Stimulated activated CD4-positive, alpha-beta T cell treated with anti-CD3 and anti-CD28 coated beads, Interleukin-12 subunit alpha, Interleukin-12 subunit beta, amount 100 ng/mL, for 4 hours (primary cell): ENCODE results near the gene C1QTNF9B.

ENCODE experiments used
- DNase-seq: peaks from one replicate; pipeline ENCODE4 v3.0.0-alpha.2; 2020

C1QTNF9B gene

DNA sequence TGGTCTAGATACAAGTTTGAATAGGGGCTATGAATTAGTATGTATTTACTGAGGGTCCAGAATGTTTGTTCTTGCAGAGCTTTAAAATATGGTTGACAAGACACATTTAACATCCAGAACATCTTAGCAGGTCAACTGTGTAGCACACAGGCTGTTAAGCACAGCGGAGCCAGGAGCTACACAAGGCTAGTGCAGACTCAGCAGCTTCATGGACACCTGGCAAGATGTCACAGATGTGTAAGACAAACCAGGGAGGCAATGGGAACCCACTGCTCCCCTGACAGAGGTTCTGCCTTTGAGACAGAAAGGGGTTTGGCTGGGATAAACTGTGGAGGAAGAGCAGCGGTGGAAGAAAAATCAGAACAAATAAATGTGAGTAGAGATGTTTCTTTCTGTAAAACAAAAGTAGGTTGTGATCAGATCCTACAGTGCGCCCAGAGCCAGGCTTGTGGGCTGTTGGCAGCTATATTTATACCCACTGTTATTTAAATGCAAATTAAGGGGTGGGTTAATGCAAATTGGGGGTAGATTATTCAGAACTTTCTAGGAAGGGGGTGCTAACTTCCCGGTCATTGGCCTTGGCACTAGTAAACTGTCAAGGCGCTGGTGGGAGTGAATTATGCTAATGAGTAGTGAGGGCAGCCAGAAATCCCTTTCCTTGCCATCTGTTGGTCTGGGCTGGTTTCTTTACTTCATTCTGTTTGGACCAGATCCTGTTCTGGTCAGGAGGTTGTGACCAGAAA, 41.1 kb downstream of the C1QTNF9B start:
- no peak for DNase-seq

DNA sequence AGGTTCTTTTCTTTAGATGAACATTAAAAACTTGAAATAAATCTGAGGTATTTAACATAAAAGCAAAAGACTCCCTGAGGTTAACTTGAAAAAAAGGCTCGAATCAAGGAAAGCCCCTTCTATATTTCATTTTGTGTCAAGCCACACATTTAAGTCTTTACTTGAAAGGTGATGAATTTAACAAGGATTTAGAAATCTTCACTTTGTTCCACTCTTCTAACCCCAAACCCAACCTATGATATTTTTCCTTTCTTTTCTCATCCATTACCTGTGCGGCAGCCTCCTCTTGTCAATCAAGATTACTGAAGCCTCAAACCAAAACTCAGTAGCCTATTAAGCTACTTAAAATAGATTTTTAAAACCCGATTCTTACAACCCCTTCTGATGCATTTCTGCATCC, 41.9 kb downstream of the C1QTNF9B start:
- no peak for DNase-seq

GRCh38 chr13:23852351-23852750, 45.0 kb downstream of the C1QTNF9B start:
- DNase-seq = no peak

DNA sequence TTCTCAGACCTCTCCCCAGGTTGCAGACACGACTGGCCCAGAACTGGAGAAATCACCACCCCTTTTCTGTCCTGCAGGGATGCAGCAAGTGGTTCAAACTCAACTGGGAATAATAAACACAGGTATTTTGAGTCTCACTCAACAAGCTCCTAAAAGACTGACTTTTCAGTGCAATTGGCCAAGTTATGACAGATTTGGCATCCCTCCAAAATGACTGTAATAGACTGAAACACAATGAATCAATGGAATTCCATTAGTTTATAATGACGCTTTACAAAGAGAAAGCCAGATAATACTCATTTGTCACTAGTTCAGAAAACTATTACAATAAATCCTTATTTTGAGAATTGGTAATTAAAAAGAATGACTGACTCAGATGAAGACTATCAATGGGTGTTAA, 46.2 kb downstream of the C1QTNF9B start:
- DNase-seq = no peak

DNA sequence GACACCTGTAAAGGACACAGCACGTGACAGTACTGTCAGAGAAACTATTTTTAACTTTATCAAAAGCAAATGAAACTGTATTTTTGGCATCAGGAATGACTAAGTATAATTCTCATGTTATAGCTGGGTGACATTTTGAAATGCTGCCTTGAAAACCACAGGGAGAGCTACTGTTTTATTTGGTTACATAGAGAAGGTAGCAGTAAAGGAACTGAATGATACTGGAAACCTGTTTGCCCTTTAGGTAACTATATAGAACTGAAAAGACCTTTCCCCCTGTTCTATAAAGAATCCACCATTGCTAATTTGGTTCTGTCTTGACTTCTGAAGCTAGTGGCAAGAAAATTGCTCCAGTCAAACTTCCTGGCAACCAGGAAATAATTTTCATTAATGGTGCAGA, 47.2 kb downstream of the C1QTNF9B start:
- DNase-seq = no peak

DNA sequence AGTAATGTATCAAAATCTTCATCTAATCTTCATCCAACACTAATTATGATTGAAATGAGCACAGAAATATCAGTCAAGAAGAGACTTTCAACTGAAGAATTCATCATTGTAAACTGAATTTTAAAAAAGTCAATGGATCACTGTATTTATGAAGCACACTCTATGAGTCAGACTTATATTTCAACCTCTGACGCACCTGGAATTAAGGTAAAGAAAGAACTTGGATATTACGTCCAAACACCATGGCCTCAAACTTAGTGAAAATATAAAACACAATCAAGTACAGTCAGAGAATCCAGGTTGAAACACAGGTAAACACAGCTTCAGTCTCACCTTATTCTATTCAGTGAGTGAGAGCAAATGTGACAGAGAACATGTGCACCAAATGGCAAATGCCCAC, 47.6 kb downstream of the C1QTNF9B start:
- no peak for DNase-seq

GRCh38 chr13:23848646-23849141, 48.6 kb downstream of the C1QTNF9B start:
- DNase-seq = no peak

DNA sequence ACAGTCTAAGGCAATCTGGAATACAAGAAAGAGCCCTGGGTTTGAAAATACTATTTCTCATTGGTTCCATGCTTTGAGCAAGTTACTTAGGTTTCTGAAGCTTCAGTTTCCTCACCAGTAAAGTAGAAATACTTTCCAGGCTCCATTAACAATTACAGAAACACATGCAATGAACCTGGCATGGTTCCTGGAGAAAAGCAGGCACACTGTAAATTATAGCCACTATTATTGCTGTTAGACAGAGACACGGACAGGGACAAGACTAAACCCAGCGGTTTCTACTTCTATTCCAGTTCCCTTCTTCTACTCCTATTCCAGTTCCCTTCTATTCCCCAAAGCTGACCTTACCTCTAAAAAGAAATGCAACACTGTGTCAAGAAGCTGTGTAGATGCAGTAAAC, 49.3 kb downstream of the C1QTNF9B start:
- no peak for DNase-seq

GRCh38 chr13:23847497-23847896, 49.8 kb downstream of the C1QTNF9B start:
- DNase-seq = no peak

DNA sequence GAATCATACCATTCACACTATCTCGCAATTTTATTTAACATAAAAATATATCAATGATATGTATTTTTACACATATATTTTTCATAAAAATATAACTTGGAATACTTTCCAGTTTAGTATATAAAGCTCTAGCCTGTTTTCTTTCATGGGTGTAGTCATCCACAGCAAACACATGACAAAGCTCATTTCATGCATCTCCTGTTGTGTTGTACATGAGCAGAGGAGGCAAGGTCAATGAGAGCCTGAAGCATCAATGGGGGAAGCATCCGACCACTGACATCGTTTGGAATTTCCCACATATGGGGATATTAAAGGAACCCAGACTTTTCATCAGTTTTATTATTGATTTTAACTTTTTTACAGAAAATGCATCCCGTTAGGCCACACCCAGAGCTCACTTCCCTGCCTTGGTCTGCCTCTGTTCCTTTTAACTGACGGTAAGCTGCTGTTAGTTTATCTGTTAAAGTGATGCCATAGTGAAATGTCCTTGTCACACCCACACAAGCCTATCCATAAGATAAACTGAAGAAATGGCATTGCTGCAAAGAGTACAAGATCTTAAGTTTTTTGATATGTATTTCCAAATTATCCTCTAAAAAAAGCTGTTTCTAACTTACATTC, 52.1 kb downstream of the C1QTNF9B start:
- no peak for DNase-seq

- no peak for DNase-seq
These were observed 53.2 kb downstream of the C1QTNF9B start for GRCh38 chr13:23844132-23844531.

DNA sequence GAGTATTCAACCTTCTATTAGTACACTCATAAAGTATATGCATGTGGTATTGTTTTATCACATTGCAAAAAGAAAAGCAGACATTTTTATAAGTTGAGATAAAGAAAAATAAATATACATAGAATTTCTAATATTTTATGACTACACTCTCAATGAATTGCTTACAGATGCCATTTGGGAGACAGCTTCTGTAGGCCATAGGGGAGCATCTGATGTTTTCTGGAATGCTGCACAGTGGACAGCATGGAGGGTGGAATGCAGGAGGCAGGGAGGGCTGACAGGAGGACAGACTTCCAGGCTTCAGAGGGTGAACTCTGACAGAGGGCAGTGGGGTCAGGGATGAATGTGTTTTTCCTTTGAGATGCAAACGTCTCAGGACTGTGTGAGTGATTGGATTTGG, 53.9 kb downstream of the C1QTNF9B start:
- no peak for DNase-seq

DNA sequence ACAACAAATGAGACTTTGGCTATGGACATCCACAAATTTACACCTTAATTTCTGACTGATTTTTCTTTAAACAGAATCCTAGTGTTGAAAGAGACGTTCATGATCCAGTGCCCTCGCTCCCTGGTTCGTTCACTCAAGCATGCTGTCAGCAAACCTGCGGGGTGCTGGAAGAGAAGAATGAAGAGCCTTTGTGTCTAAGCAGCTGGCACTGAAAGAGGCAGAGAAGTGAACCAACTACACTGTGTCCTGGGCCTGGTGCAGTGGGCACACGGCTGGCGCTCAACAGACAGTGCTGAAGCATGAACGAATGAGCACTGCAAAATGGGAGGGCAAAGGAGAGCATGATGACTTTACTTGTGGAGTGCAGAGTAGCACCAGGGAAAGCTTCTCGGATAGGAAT, 54.9 kb downstream of the C1QTNF9B start:
- DNase-seq = no peak
